T-helper 2 cell treated with Interferon-gamma antibody and Interleukin-4, amounts not matched to agents 100 ng/mL and 5 ng/mL, for 36 hours (primary cell): ENCODE measurements around the gene PRDX4. TPM values are rescaled to one million over a fixed set of nuclear protein-coding genes. Genes with fewer than 3 reads are reported as not detected.
"Not testable (repeated sequence)": the region's sequence is repeated elsewhere in the genome, so short reads cannot be mapped to it uniquely, and the experiment has no call there.

Source experiments
- intact Hi-C: fragments of 100-400 bp; cut with micrococcal nuclease; formaldehyde crosslinking; loops from one replicate; pipeline ENCODE4 v1.15.1; 2023
- total RNA-seq: library from RNA; stranded (reverse); gene quantifications from 2 replicates; pipeline ENCODE4 v1.2.3, GENCODE V29; 2022

PRDX4 gene
- total RNA-seq, 1 donor from 2014 or later, result 25.5 TPM

DNA sequence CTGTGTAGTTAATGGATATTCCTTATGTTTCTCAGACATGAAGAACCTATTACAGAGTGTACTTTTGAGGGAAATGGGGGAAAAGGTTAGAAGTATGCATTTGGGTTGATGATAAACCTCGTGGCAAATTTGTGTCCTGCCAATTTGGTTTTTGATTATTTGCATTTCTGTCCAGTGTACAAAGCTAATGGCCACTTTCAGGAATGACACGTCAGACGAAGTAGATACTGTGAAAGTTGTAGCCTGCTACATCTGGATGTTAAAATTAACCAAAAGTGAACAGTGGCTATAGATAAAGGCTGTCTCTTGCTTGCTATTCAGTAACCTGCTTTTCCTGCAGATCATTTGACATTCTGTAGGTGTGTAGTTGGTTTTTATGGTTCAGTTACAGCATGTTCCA, 1.0 kb downstream of the PRDX4 start:
- intact Hi-C loops, result loop anchor here (5.0 to 10.0 kb wide), 4 partner anchors 74 to 484 kb away; partner anchors contain the start of genes ACOT9, APOO, CXorf58 and KLHL15

DNA sequence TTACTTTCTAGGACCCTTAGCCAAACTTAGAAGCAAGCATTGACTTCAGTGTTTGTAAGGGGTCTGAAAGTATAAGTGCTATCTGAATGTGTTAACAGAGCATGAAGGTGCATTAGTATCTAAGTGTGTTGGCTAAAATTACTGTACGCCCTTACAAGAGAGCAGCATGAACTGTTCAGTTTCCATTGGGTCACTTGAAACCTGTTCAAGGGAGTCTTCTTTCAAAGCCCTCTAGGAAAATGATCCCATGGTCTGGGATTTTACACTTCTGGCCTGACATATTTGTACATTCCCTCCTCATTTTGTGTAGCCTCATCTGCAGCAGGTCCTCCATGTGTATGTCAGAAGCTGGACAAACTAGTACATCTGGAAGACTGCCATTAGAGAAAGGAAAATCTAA, 3.2 kb downstream of the PRDX4 start:
- intact Hi-C loops, result no loop called here

DNA sequence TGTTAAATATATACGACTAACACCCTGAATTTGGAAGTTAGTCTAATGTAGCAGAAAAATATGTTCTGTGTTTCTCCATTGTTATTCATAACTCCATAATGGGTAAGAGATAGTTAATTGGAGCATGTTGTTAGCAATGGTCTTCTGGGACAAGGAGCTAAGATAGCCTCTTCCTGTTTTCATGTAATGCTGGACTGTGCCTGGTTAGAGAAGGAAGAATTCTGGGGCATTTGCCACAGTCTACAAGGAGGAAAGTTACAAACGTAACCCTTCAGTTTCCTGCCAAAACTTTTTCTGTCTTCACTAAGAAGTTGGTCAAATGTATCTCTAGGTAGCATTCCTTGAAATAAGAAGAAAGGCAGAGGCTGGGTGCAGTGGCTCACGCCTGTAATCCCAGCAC, 5.8 kb downstream of the PRDX4 start:
- intact Hi-C loops, result no loop called here

DNA sequence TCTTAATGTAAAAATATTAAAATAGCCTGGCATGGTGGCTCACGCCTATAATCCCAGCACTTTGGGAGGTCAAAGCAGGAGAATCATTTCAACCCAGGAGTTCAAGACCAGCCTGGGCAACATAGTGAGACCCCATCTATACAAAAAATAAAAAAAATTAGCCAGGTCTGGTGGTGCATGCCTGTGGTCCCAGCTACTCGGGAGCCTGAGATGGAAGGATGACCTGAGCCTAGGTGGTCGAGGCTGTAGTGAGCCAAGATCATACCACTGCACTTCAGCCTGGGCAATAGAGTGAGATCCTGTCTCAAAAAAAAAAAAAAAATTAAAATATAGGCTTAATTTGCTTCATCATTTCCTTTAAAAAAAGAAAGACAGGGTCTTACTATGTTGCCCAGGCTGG, 9.2 kb downstream of the PRDX4 start:
- intact Hi-C loops, result not testable (repeated sequence)

DNA sequence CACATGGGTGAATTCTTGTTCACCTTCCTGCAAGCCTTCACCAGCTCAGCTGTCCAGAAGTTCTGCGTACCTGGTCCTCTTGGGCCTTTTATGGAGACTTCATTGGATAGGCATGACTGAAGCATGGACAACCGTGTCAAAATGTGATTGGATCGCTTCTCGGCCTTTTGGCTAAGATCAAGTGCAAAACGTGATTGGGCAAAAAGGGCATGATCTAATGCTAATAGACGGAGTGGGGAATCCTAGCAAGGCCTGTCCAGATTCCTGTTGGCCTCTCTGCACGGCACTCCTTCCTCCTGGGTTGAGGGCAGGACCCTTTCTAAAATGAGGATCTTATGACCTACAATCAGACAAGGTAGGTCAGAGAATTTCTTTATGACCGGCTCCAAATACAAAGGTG, 24.9 kb downstream of the PRDX4 start:
- intact Hi-C loops, result no loop called here

DNA sequence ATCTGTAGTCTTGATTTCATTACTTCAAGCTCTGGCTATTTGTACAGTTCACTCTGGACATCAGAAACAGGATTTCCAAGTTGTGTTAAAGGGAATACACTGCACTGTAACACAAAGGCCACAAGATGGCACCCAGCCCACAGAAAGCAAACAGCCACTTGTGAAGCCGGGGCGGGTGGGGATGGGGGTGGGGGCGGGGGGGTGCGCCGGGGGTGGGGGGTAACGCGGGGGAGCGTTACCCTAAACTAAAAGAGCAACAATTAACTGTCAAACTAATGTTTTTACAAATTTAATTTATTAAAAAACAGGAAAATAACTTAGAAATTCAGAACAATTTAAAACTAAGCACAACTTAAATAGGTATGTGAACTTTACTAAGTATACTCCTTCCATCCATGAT, 27.3 kb downstream of the PRDX4 start:
- intact Hi-C loops, result loop anchor here (1.0 to 5.0 kb wide), 2 partner anchors 38 to 208 kb away; no protein-coding TSS in a partner anchor

DNA sequence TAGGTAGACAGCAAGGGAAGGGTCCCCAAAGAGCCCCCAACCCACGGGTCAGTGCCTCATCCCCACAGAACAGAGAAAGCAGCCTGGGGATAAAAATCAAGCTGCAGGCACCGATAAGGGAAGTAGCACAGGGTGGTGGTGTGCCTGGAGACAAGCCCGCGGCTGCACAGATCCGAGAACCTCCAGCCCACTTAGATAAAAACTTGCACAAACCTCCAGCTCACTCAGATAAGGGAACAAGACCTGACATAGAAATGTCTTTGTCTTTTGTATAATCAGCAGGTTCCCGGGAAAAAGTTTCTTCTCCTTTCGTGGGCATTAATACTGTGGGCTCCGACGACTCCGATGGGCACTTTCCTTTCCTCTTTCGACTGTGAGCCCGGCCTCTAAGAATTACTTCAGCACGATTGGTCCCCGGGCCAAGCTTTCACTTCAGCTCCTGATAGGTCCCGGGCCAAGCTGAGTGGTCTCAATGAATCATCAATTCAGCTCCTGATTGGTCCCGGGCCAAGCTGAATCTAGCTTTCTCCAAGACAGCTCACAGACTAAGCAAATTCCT, 32.4 kb downstream of the PRDX4 start:
- intact Hi-C loops, result loop anchor here (5.0 kb wide), 1 partner anchor 33 kb away; no protein-coding TSS in a partner anchor

DNA sequence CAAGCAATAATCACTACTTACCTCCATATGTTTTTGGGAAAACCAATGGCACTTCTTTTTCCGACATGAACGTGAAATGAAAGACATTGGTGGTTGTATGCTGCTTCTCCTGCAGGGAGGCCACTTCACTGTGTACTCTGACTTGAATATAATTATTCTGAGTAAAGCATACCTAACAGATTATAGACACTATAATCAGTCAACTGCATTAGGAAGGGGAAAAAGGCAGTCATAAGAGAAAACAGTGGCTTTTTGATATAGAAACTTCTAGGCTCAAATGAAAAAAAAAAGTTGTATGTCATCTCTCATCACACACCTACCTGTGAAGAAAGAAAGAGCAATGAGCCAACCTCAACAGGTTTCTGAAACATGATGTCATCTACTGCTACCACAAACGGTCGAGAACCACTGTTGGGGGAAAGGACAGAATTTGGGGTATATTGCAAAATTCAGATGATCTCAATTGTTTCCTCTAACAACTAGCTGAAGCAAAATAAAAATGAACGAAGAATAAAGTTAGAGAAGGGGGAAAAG, 37.4 kb downstream of the PRDX4 start:
- intact Hi-C loops, result no loop called here

DNA sequence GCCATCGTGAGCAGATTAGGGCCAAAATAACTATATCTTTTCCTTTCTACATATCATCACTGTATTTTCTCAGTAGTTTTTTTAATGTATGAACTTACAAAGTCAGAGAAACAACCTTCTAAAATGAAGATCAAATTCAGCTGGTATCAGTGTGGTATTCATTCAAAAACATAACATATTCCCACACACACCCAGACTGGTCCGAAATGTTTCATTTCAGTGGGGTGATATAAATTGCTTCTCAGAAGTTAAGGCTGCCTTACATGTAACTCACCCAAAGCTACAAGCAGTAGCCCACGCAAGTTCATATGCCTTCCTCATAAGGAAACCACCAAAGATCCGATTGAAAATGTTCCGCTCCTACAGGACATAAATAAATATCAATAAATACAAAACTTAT, 37.9 kb downstream of the PRDX4 start:
- intact Hi-C loops, result no loop called here

DNA sequence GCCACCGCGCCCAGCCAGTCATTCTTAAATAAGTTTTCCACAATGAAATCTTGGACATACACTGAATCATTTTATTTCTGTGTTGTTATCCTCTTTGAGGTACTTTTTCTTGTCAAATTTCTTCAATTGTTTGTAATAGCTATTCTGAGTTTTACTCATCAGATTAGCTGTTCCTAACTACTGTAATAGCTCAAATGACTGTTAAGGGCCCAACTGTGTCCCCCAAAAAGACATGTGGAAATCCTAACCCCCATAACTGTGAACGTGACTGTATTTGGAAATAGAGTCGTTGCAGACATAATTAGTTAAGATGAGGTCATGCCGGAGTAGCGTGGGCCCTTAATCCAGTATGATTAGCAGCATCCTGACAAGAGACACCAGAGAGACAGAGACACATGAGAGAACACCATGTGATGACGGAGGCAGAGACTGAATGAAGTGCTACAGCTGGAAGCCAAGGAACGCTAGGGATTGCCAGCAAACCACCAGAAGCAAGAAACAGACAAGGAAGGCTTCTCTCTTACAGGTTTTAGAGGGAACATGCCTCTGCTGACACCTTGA, 52.9 kb downstream of the PRDX4 start:
- intact Hi-C loops, result no loop called here

DNA sequence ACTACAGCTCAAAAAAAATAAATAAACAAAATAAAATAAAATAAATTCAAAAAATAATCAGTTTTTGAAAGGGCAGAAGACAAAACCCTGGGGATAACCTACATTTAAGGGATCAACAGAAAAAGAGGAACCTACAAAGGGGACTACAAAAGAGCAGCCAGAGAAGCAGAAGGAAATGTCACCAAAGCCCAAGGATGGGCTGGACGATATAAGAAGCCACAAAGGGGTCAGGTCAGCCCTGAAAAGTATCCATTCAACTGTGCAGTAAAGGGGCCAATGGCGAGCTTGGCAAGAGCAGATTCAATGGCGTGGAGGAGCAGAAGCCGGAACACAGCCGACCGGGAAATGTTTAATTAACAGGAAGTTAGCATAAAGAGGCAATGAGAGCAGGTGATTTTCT, 58.9 kb downstream of the PRDX4 start:
- intact Hi-C loops, result no loop called here

DNA sequence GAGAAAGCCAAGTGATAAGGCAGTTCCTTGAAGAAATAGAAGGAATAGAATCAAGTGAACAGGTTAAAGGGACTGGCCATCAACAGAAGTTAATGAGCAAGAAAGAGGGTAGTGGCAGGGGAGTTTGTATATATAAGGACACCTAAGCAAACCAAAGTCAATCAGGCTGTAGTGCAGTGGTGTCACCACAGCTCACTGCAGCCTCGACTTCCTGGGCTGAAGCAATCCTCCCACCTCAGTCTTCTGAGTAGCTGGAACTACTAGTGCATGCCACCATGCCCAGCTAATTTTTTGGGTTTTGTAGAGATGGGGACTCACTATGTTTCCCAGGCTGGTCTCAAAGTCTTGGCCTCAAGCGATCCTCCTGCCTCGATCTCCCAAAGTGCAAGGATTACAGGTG, 59.9 kb downstream of the PRDX4 start:
- intact Hi-C loops, result no loop called here

DNA sequence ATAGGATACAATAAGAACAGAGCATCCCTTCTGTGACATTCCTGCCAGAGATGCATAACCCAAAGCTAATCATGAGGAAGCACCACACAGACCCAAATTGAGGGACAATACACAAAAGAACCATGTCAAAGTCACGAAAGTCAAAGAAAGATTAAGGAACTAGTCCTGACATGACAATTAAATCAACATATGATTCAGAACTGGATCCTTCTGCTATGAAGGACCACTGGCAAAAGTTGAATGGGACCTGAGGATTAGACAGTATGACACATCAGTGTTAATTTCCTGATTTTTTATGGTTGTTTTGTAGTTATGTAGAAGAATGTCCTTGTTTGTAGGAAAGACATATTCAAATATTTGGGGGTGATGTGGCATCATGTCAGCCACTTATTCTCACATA, 61.9 kb downstream of the PRDX4 start:
- intact Hi-C loops, result no loop called here

DNA sequence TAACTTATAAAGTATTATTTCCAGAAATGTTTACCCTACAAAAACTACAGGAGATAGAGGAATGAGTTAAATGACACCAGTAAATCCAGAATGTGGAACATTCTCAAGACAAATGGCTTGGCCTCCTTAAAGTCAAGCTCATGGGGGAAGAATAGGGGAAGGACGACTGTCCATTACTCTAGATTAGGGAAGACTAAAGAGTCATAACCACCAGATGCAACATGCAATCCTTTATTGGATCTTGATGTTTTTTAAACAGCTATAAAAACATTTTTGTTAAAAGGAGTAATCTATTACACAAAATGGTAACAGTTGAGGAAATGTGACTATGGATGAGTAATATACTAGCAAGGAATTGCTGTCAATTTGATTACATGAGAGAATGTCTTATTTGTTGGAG, 64.7 kb downstream of the PRDX4 start:
- intact Hi-C loops, result loop anchor here (1.0 to 5.0 kb wide), 4 partner anchors 11 to 51 kb away; partner anchors contain the start of genes ACOT9 and SAT1

DNA sequence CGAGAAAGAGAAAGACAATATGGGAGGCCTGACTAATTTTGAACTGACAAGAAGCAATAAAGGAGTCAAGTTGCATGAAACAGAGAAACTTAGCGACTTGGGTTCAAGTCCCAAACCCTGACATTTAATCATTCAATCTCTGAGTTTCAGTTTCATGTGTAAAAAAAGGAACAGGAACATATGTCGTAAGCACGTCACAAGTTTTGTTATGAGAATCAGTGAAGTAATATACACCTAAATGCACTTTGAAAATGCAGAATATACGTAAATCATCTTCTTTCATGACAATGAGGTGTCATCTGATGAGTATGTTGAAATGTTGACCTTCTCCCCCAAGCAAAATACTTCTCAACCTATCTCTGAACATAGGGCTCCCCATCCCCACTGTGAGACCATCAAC, 65.4 kb downstream of the PRDX4 start:
- intact Hi-C loops, result loop anchor here (1.0 to 5.0 kb wide), 4 partner anchors 11 to 50 kb away; partner anchors contain the start of genes ACOT9 and SAT1

Other genes with a start within 250 kb of the PRDX4 start
- 32.5 and 35.0 TPM in 2 replicates for gene ACOT9, start 75.8 kb downstream of the PRDX4 start, total RNA-seq
- gene SAT1, start 115.7 kb downstream of the PRDX4 start, total RNA-seq, result 45.6 and 50.7 TPM in 2 replicates
- gene APOO, start 240.4 kb downstream of the PRDX4 start, total RNA-seq, result 18.5 and 21.0 TPM in 2 replicates
- gene CXorf58, start 240.5 kb downstream of the PRDX4 start, total RNA-seq, result not detected in 2 replicates